A204.1 (cell line): ENCODE measurements around the gene SCN4B.
"Not testable (repeated sequence)": the region's sequence is repeated elsewhere in the genome, so short reads cannot be mapped to it uniquely, and the experiment has no call there.

Experiments used
- FAIRE-seq: peaks from 2 replicates; lab custom pipeline; 2012; peaks lifted over from hg19 to GRCh38; lab: Jason Lieb, UNC

SCN4B gene

GRCh38 chr11:118152552-118153471 lies at the start of gene SCN4B:
Gene SCN4B (minus strand): TSS chr11:118152823. CDS start chr11:118152673, 150 bp downstream.
- no peak for FAIRE-seq

GRCh38 chr11:118201966-118202365 lies 49.3 kb upstream of the SCN4B start:
- no peak for FAIRE-seq

- no peak for FAIRE-seq
Observed at GRCh38 chr11:118200901-118201680, 48.5 kb upstream of the SCN4B start.

GRCh38 chr11:118200497-118200896 lies 47.9 kb upstream of the SCN4B start:
- no peak for FAIRE-seq

- FAIRE-seq, result no peak
Observed at GRCh38 chr11:118199135-118199534, 46.5 kb upstream of the SCN4B start.

- no peak for FAIRE-seq
Observed at GRCh38 chr11:118198370-118198769, 45.7 kb upstream of the SCN4B start.

- FAIRE-seq, result no peak
Observed at GRCh38 chr11:118194835-118195627, 42.4 kb upstream of the SCN4B start.

GRCh38 chr11:118193910-118194566 lies 41.4 kb upstream of the SCN4B start:
- FAIRE-seq, result no peak

GRCh38 chr11:118192817-118193216 lies 40.2 kb upstream of the SCN4B start:
- not testable (repeated sequence) for FAIRE-seq

GRCh38 chr11:118190942-118191506 lies 38.4 kb upstream of the SCN4B start:
- FAIRE-seq, result not testable (repeated sequence)

GRCh38 chr11:118186346-118187107 lies 33.9 kb upstream of the SCN4B start:
- no peak for FAIRE-seq

- no peak for FAIRE-seq
Observed at GRCh38 chr11:118184784-118185579, 32.4 kb upstream of the SCN4B start.

GRCh38 chr11:118183691-118184090 lies 31.1 kb upstream of the SCN4B start:
- FAIRE-seq, result not testable (repeated sequence)

- no peak for FAIRE-seq
Observed at GRCh38 chr11:118180300-118180703, 27.7 kb upstream of the SCN4B start.

GRCh38 chr11:118176778-118177134 lies 24.1 kb upstream of the SCN4B start:
- no peak for FAIRE-seq

- FAIRE-seq, result no peak
Observed at GRCh38 chr11:118175993-118176777, 23.6 kb upstream of the SCN4B start, which contains the start of gene SCN2B. Gene SCN2B (minus strand): TSS chr11:118176639. CDS start chr11:118176431, 208 bp downstream.

- no peak for FAIRE-seq
Observed at GRCh38 chr11:118175031-118175992, 22.7 kb upstream of the SCN4B start.
